ENCODE results near the gene PSMB7. TPM values are rescaled to one million over a fixed set of nuclear protein-coding genes. Genes with fewer than 3 reads are reported as not detected.

The PSMB7 gene
- total RNA-seq, 2 donors from 2014 or later = 145 to 147 TPM

DNA sequence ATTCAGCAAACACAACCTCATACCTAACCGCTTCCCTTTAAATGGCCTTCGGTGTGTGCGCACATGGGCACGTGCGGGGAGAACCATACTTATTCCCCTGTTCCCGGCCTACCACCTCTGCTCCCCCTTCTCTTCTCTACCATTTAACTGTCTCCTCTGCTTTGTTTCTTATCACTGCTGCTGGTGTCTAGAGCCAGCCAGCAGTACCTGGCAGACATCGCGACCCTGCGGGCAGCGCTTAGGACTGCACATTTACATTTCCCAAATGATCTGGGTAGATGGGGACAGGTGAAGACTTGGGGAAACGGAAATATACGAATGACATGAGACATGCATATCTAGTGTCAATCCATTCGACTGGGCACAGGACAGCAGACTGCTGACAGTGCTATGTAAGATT, 56.6 kb downstream of the PSMB7 start:
- H3K36me3 Mint-ChIP-seq = no peaks in the 10 kb centered on the region
- DNase-seq (ENCODE audit: low spot score) (no peak), ATAC-seq (no peak)
- no peaks in the 10 kb centered on the region for H3K27me3 Mint-ChIP-seq
- H3K27ac Mint-ChIP-seq = no peak overlapping the region
- H3K9me3 Mint-ChIP-seq = no peaks in the 10 kb centered on the region
- no peak overlapping the region for H3K4me3 Mint-ChIP-seq
- H3K4me1 Mint-ChIP-seq (ENCODE audit: low read depth in 2 of 2) = peaks cover 35 to 44% of the 10 kb centered on the region in 2 donors

DNA sequence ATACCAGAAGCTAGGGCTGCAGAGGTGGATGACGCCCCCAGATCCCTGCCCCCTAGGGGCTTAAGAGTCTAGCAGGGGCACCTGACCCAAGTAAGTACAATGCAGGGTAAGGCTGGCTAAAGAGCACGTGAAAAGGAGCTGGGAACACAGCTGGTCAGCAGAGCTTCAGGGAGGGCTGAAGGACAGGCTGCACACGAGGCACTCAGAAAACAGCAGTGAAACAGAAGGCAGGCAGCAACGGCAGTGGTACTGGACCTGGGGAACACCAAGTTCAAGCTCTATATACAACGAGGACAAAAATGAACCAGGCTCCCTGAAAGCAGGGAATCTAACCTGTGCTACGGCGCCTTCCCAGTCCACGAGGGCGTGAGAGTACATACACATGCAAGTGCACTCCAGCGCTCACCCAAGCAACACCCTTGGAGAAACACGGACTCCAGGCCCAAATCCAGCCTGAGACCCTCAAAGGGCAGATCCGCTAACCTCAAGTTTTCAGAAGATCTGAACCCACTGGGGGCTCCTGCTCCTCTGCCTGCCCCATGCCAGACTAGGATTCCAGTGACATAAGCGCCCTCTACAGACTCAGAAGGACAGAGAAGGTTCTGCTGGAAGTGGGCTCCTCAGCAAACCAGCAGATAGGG, 57.4 kb downstream of the PSMB7 start:
- ATAC-seq (no peak), DNase-seq (ENCODE audit: low spot score) (no peak)
- H3K27ac Mint-ChIP-seq = peak overlapping the region in 1 of 2 donors; percentile 10
- no peaks in the 10 kb centered on the region for H3K36me3 Mint-ChIP-seq
- H3K27me3 Mint-ChIP-seq = no peaks in the 10 kb centered on the region
- no peaks in the 10 kb centered on the region for H3K9me3 Mint-ChIP-seq
- H3K4me1 Mint-ChIP-seq (ENCODE audit: low read depth in 2 of 2) = peaks cover 31 to 36% of the 10 kb centered on the region in 2 donors
- no peak overlapping the region for H3K4me3 Mint-ChIP-seq

DNA sequence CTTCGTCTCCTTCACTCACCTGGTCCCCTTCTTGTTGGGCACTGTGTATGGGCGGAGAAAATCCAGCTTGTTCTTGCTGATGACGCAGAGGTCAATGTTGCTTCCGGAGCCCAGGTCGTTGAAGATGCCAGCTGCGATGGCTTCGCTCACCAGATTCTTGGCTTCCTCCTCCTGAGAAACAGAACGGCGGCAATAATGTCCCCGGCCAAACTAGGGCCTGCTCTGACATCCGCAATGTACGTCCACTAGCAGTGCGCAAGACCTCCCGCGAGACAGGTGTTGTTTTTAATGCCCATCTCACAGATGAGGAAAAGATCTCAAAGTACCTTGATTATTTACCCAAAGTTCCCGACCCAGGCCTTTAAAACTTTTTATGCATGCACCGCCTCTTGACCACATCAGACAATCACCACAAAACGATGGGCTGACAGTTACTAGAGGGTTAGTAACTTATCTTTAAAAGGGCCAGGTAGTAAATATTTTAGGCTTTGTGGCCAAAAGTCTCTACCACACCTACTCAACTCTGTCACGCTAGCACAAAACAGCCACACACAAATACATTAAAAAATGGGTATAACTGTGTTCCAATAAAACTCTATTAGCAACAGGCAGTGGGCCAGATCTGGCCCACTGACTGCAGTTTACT, 58.4 kb downstream of the PSMB7 start:
- Mint-ChIP-seq H3K4me1 (ENCODE audit: low read depth in 2 of 2) (peaks cover 31 to 35% of the 10 kb centered on the region in 2 donors), H3K27ac (peak overlapping the region; percentile 18 to 31), H3K36me3 (no peaks in the 10 kb centered on the region), H3K27me3 (no peaks in the 10 kb centered on the region), H3K9me3 (no peaks in the 10 kb centered on the region), H3K4me3 (no peak overlapping the region)
- no peak for ATAC-seq
- DNase-seq (ENCODE audit: low spot score) = peak; percentile 12

DNA sequence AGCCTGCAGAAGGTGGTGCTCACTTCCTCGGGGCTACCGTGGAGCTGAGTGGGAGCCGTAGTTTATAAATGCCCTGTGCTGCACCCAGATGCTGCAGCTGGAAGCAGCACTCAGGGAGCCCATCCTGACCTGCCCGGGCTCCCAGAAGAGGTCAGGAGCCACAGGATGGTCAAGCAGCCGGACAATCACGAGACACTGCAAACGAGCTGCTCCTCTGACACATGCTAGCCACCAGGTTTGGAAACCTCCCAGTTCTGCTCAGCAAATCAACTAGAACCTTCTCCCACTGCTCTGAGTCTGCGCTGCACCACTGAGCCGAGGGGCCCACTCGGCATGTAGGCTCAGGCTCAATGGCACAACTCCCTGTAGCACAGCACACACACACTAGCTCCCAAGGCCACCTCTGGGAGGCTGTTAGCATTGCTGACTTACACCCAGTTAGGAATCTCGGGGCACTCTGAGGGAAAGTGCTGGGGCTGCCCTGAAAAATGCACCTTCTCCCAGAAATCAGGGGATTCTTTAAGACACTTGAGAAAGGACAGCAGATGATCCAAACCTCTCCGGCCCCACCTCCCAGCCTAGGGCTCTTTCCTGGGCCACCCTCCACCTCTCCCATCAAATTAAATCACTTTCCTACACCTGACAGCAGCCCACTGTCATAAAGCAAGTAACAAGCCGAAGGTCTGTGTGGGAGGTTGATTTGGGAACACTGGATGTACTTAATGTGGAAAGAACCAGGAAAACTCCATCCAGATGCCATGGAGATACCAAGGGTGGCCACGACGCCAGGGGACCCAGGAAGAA, 59.1 kb downstream of the PSMB7 start:
- Mint-ChIP-seq H3K4me3 (no peak overlapping the region), H3K4me1 (ENCODE audit: low read depth in 2 of 2) (peaks cover 31 to 35% of the 10 kb centered on the region in 2 donors), H3K27ac (peak overlapping the region in 1 of 2 donors; percentile 31), H3K9me3 (no peaks in the 10 kb centered on the region), H3K36me3 (no peaks in the 10 kb centered on the region), H3K27me3 (no peaks in the 10 kb centered on the region)
- no peak for ATAC-seq
- peak; percentile 26 for DNase-seq (ENCODE audit: low spot score)

DNA sequence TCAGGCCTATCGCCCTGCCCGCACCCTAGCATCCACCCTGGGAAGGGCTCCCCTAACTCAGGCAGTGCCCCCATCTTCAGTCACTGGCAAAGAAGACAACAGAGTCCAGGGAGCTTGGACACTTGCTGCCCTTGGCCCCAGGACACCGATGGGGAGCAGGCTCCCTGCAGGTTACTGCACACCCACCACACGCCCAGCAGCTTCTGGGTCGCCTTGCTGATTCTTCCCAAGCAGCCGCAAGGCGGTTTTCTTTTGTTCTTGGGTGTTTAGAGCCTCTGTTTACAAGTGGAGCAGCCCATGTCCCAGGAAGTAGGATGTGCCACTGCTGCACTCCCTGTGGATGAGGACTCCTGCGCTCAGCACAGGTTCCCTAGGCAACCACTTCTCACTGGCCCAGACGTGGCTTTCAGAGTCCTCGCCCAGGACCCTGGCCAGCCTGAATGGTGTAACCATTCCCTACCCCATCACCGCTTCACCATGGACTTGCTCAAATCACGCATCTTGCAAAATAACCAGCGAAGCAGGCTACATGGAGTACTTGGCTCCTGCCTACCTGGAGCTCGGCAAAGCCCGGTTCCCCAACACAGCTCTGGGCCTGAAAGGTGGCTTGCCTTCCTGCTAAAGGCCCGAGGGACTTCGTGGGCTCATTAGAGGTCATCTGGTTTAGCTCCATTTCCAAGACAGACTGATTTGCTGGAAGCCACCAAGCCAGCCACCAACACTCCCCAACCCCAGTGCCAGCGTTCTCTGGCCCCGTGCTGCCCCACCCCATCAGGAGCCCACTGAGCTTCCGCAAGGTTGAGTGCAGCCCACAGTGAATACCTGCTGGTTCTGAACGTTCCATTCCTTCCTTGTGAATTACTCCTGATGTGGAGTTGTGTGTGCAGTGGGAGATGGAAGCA, 60.0 kb downstream of the PSMB7 start:
- Mint-ChIP-seq H3K27ac (no peak overlapping the region), H3K36me3 (no peaks in the 10 kb centered on the region), H3K4me1 (ENCODE audit: low read depth in 2 of 2) (peaks cover 24 to 32% of the 10 kb centered on the region in 2 donors), H3K4me3 (no peak overlapping the region), H3K27me3 (no peaks in the 10 kb centered on the region), H3K9me3 (no peaks in the 10 kb centered on the region)
- ATAC-seq (no peak), DNase-seq (ENCODE audit: low spot score) (peak; percentile 16)

- DNase-seq (ENCODE audit: low spot score) = peak; percentile 44
- Mint-ChIP-seq H3K4me1 (ENCODE audit: low read depth in 2 of 2) (peaks cover 17 to 27% of the 10 kb centered on the region in 2 donors), H3K4me3 (no peak overlapping the region), H3K36me3 (no peaks in the 10 kb centered on the region), H3K27me3 (no peaks in the 10 kb centered on the region), H3K9me3 (no peaks in the 10 kb centered on the region), H3K27ac (peak overlapping the region in 1 of 2 donors; percentile 45)
- ATAC-seq = no peak
Observed at GRCh38 chr9:124354346-124355038, 60.8 kb downstream of the PSMB7 start.

DNA sequence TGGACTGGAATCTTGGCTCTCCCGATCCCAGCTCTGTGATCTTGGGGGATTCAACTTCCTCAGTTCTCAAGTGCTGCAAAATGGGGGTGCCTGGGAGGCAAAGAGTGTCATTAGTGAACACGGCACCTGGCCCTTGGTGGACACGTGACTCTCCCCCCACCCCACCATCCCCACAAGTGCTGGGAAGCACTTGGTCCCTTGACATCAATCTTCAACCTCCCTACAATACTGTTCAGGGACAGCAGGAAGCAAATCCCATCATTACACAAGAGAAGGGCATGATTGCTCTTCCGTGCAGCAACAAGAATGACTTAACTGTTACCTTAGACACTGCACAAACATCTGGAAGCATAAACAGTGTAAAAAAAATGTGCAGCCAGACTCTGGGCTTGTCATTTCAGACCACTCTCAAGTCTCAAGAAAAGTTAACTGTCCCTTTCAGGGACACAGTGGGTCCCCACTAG, 61.4 kb downstream of the PSMB7 start:
- Mint-ChIP-seq H3K36me3 (no peaks in the 10 kb centered on the region), H3K9me3 (no peaks in the 10 kb centered on the region), H3K27ac (peak overlapping the region in 1 of 2 donors; percentile 45), H3K27me3 (no peaks in the 10 kb centered on the region), H3K4me3 (no peak overlapping the region), H3K4me1 (ENCODE audit: low read depth in 2 of 2) (peaks cover 16 to 27% of the 10 kb centered on the region in 2 donors)
- ATAC-seq (no peak), DNase-seq (ENCODE audit: low spot score) (peak; percentile 25)

DNA sequence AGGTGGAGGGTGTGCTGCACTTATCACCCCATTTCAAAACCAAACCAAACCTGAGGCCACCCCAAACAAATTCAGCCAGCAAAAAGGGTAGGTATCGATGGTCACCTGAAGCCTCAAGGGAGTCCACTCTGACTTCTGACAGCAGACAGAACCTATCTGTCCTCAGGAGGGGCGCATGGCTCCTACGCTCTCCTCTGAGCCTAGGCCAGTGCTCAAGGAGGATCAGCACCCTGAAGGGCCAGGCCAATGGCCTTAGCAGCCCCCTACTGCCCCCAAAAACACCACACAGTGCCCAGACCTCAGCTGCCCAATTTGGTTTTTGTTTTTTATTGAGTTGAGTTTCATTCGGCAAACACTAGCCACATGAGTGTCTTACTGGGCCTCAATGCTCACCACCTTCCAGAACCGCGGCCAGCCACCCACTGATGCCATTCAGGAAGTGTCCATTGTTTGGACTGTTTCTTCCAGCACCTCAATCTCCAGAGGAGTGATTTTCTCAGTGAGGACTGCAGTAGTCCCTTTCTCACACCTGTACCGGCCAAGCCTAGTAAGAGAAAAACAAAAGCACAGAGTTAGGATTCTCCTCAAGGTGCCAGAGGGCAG, 62.0 kb downstream of the PSMB7 start:
- Mint-ChIP-seq H3K36me3 (no peaks in the 10 kb centered on the region), H3K27ac (no peak overlapping the region), H3K4me1 (ENCODE audit: low read depth in 2 of 2) (peaks cover 12 to 22% of the 10 kb centered on the region in 2 donors), H3K4me3 (no peak overlapping the region), H3K27me3 (no peaks in the 10 kb centered on the region), H3K9me3 (no peaks in the 10 kb centered on the region)
- peak; percentile 18 for DNase-seq (ENCODE audit: low spot score)
- no peak for ATAC-seq

- Mint-ChIP-seq H3K36me3 (no peaks in the 10 kb centered on the region), H3K4me3 (no peak overlapping the region)
Observed at GRCh38 chr9:124352616-124353015, 62.6 kb downstream of the PSMB7 start.

DNA sequence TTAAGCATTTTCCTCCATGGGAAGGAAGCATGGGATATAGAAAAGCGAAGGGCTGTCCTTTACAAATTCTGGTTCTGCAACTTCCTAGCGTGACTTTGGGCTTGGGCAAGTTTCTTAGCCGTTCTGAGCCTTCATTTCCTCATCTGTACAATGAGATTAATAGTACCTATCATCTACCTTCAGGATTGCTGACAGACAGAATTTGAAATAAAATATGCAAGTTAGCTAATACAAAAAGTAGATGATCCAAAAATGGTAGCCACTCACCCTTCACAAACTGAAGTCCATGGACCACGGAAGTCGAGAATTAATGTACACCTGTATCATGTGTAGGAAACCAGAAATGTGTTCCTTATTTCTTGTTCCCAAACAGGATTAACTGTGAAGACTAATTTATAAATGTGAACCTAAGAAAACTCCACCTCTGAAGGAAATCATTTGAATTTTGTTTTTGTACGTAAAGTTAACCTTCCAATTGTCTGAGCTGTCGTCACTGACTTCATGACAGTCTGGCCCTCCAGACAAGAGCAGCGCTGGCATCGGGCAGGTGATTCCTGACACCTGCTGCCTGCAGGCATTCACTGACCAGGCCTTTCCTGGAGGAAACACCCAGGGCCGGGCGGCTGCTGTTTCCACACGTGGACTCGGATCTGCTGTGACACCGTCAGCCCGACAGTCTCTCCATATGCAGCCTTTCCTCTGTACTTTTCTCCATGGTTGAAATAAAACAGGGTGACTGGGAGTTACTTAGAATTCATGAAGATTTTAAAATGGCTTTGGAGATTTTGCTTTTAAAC, 63.4 kb downstream of the PSMB7 start:
- Mint-ChIP-seq H3K9me3 (no peaks in the 10 kb centered on the region), H3K27me3 (no peaks in the 10 kb centered on the region), H3K4me1 (ENCODE audit: low read depth in 2 of 2) (peaks cover under 1 to 9% of the 10 kb centered on the region in 2 donors), H3K27ac (no peak overlapping the region), H3K4me3 (no peak overlapping the region), H3K36me3 (no peaks in the 10 kb centered on the region)
- DNase-seq (ENCODE audit: low spot score) (peak; percentile 49), ATAC-seq (no peak)

More at GRCh38 chr9:124352616-124353015, 62.6 kb downstream of the PSMB7 start:
- DNase-seq (ENCODE audit: low spot score) (peak; percentile 28), ATAC-seq (no peak)
- Mint-ChIP-seq H3K4me1 (ENCODE audit: low read depth in 2 of 2) (peaks cover 8 to 17% of the 10 kb centered on the region in 2 donors), H3K27me3 (no peaks in the 10 kb centered on the region), H3K9me3 (no peaks in the 10 kb centered on the region), H3K27ac (no peak overlapping the region)

- Mint-ChIP-seq H3K27ac (no peak overlapping the region), H3K27me3 (no peaks in the 10 kb centered on the region), H3K9me3 (no peaks in the 10 kb centered on the region), H3K4me3 (no peak overlapping the region), H3K36me3 (no peaks in the 10 kb centered on the region), H3K4me1 (ENCODE audit: low read depth in 2 of 2) (peaks cover 0 to 4% of the 10 kb centered on the region in 2 donors)
- no peak for ATAC-seq
- peak; percentile 40 for DNase-seq (ENCODE audit: low spot score)
Observed at GRCh38 chr9:124350494-124351263, 64.6 kb downstream of the PSMB7 start.
